Endothelial cell (in vitro differentiated cells): Measurements from ENCODE around the gene SPTBN2. TPM values are rescaled to one million over a fixed set of nuclear protein-coding genes. Genes with fewer than 3 reads are reported as not detected.

Source experiments
- DNase-seq: peaks from one replicate; pipeline ENCODE4 v3.0.0; 2021; ENCODE audit warnings: low spot score
- H3K27ac Mint-ChIP-seq: one replicate; pipeline ENCODE4 v1.8.0; 2021; ENCODE audit warnings: mixed read lengths, inconsistent platforms; ENCODE audit not compliant: unreplicated experiment
- H3K27me3 Mint-ChIP-seq: one replicate; pipeline ENCODE4 v1.8.0; 2021; ENCODE audit warnings: mild to moderate bottlenecking, moderate library complexity, mixed read lengths, inconsistent platforms; ENCODE audit not compliant: unreplicated experiment
- H3K36me3 Mint-ChIP-seq: one replicate; pipeline ENCODE4 v1.8.0; 2021; ENCODE audit warnings: mild to moderate bottlenecking, low read depth, mixed read lengths, inconsistent platforms; ENCODE audit not compliant: unreplicated experiment
- H3K4me1 Mint-ChIP-seq: one replicate; pipeline ENCODE4 v1.8.0; 2021; ENCODE audit warnings: mild to moderate bottlenecking, mixed read lengths, inconsistent platforms; ENCODE audit not compliant: unreplicated experiment
- H3K4me3 Mint-ChIP-seq: one replicate; pipeline ENCODE4 v1.8.0; 2021; ENCODE audit warnings: mild to moderate bottlenecking, mixed read lengths, inconsistent platforms; ENCODE audit not compliant: unreplicated experiment
- H3K9me3 Mint-ChIP-seq: one replicate; pipeline ENCODE4 v1.8.0; 2021; ENCODE audit warnings: mixed read lengths, inconsistent platforms; ENCODE audit not compliant: unreplicated experiment
- CTCF ChIP-seq: fragments of 200-600 bp; sonication (generic); IDR thresholded peaks from one replicate; pipeline ENCODE4 v1.5.0; 2021; ENCODE audit warnings: antibody characterized with exemption; ENCODE audit not compliant: unreplicated experiment
- total RNA-seq: library from RNA; stranded (reverse); fragmentation: NEBNext Ultra II Directional; extraction: Animal tissue kit (Norgen Biotek cat#: 25700); gene quantifications from one replicate; pipeline ENCODE4 v1.2.1, GENCODE V29; 2021; ENCODE audit not compliant: unreplicated experiment

The SPTBN2 gene
- total RNA-seq, 1 donor from 2014 or later: 17.1 TPM

DNA sequence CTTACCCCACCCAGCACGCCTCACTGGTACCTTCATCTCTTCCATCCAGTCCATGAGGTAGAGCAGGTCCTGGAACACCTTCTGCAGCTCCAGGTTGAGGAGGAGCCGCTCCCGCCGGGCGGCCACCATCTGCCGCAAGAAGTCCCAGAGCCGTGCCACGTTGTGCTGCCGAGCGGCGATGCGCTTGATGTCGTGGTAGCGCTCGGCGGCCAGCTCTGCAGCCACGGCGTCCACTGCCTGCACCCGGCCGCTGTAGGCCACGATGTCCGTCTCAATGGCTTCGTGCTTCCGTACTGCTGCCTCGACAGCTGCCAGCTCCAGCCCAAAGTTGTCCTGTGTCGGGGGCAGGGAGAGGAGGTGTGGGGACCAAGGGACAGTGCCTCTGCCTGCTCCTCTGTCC lies 21.5 kb downstream of the SPTBN2 start:
- H3K27ac Mint-ChIP-seq: no peak overlapping the region
- no peak for DNase-seq
- no peaks in the 10 kb centered on the region for H3K9me3 Mint-ChIP-seq
- no peak for TF ChIP-seq CTCF
- H3K36me3 Mint-ChIP-seq: peaks cover 33% of the 10 kb centered on the region
- no peaks in the 10 kb centered on the region for H3K4me1 Mint-ChIP-seq
- H3K4me3 Mint-ChIP-seq: no peak overlapping the region
- H3K27me3 Mint-ChIP-seq: peaks cover 5% of the 10 kb centered on the region

GRCh38 chr11:66706989-66707388 lies 22.0 kb downstream of the SPTBN2 start:
- no peak for TF ChIP-seq CTCF
- Mint-ChIP-seq H3K27ac (no peak overlapping the region), H3K4me1 (no peaks in the 10 kb centered on the region), H3K36me3 (peaks cover 33% of the 10 kb centered on the region), H3K4me3 (peak overlapping the region; percentile 31), H3K27me3 (peaks cover 5% of the 10 kb centered on the region), H3K9me3 (no peaks in the 10 kb centered on the region)
- no peak for DNase-seq

DNA sequence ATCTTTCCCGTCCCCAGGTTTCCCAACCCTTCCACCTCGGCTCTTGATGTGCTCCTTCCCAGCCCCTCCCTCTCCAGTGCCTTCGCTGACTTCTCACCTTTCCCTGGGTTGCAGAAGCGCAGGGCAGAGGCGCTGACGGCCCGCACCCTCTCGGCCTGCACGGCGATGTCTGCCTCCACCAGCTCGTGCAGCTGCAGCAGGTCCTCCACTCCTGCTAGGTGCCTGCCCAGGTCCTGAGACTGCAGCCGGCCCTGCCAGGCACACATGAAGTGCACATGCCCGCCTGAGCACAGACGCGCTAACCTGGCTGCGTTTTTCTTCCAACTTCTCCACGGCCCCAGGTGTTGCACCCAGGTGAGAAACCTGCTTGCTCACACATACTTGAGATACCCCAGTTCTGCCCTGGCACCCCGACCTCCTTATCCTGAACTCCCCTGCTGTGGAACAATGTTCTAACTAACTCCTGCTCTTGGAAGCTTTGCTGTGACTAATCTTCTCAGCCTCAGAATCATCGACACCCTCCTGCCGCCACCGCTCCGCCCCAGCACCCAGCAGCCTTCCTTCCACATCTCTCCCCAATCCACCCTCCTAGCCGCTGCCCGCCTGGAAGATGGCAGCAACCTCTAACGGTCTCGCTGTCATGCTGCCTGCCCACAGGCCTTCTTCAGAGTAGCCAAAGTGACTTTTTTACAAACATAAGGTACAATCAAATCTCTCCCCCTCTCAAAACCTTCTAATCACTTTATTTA lies 23.3 kb downstream of the SPTBN2 start:
- H3K4me1 Mint-ChIP-seq: no peaks in the 10 kb centered on the region
- peaks cover 34% of the 10 kb centered on the region for H3K36me3 Mint-ChIP-seq
- no peak for TF ChIP-seq CTCF
- H3K4me3 Mint-ChIP-seq: peak overlapping the region; percentile 29
- H3K9me3 Mint-ChIP-seq: no peaks in the 10 kb centered on the region
- peaks cover 5% of the 10 kb centered on the region for H3K27me3 Mint-ChIP-seq
- no peak overlapping the region for H3K27ac Mint-ChIP-seq
- no peak for DNase-seq

- Mint-ChIP-seq H3K4me3 (no peak overlapping the region), H3K4me1 (no peaks in the 10 kb centered on the region), H3K36me3 (peaks cover 35% of the 10 kb centered on the region), H3K27ac (no peak overlapping the region), H3K27me3 (peaks cover 6% of the 10 kb centered on the region), H3K9me3 (no peaks in the 10 kb centered on the region)
- DNase-seq: no peak
- no peak for TF ChIP-seq CTCF
These were observed 24.2 kb downstream of the SPTBN2 start for GRCh38 chr11:66704659-66705360.
